ENCODE measurements around the gene SAFB.

Gene SAFB

GRCh38 chr19:5677580-5677979 is 54.7 kb downstream of the SAFB start:
- no peak for TF ChIP-seq EZH2 (IDR thresholded peaks at IDR 0.05)
- TF ChIP-seq FOXP2 (optimal IDR thresholded peaks at IDR 0.05; ENCODE audit: control extremely low read depth, extremely low read length, insufficient read depth): no peak
- TF ChIP-seq POLR2AphosphoS5 (IDR thresholded peaks at IDR 0.05; ENCODE audit: borderline replicate concordance, low read depth, low read length): no peak
- no peak for DNase-seq (ENCODE audit: low read depth, low spot score)
- H3K36me3 ChIP-seq (ENCODE audit: insufficient read depth, low read length): no peaks in the 10 kb centered on the region
- H3K9me3 ChIP-seq (ENCODE audit: low read depth, low read length): no peaks in the 10 kb centered on the region
- H3K27ac ChIP-seq: no peak overlapping the region
- no peak overlapping the region for H3K4me3 ChIP-seq
- no peak overlapping the region for H3K9ac ChIP-seq (ENCODE audit: insufficient read length)

GRCh38 chr19:5678071-5678718 is 55.3 kb downstream of the SAFB start:
- H3K27ac ChIP-seq: no peak overlapping the region
- DNase-seq (ENCODE audit: low read depth, low spot score): no peak
- H3K4me3 ChIP-seq: no peak overlapping the region
- no peaks in the 10 kb centered on the region for H3K9me3 ChIP-seq (ENCODE audit: low read depth, low read length)
- no peaks in the 10 kb centered on the region for H3K36me3 ChIP-seq (ENCODE audit: insufficient read depth, low read length)
- no peak for TF ChIP-seq FOXP2 (optimal IDR thresholded peaks at IDR 0.05; ENCODE audit: control extremely low read depth, extremely low read length, insufficient read depth)
- no peak for TF ChIP-seq POLR2AphosphoS5 (IDR thresholded peaks at IDR 0.05; ENCODE audit: borderline replicate concordance, low read depth, low read length)
- no peak for TF ChIP-seq EZH2 (IDR thresholded peaks at IDR 0.05)
- no peak overlapping the region for H3K9ac ChIP-seq (ENCODE audit: insufficient read length)

GRCh38 chr19:5679289-5680083 is 56.6 kb downstream of the SAFB start:
- Histone ChIP-seq H3K27ac (no peak overlapping the region), H3K36me3 (ENCODE audit: insufficient read depth, low read length) (no peaks in the 10 kb centered on the region), H3K9me3 (ENCODE audit: low read depth, low read length) (no peaks in the 10 kb centered on the region), H3K9ac (ENCODE audit: insufficient read length) (peak overlapping the region; percentile 81), H3K4me3 (peak overlapping the region; percentile 86)
- TF ChIP-seq EZH2 (IDR thresholded peaks at IDR 0.05) (no peak), FOXP2 (optimal IDR thresholded peaks at IDR 0.05; ENCODE audit: control extremely low read depth, extremely low read length, insufficient read depth) (no peak)
- no peak for DNase-seq (ENCODE audit: low read depth, low spot score)

GRCh38 chr19:5680084-5680436 is 57.2 kb downstream of the SAFB start:
- DNase-seq (ENCODE audit: low read depth, low spot score): no peak
- H3K9ac ChIP-seq (ENCODE audit: insufficient read length): peak overlapping the region; percentile 81
- H3K9me3 ChIP-seq (ENCODE audit: low read depth, low read length): no peaks in the 10 kb centered on the region
- TF ChIP-seq POLR2AphosphoS5 (IDR thresholded peaks at IDR 0.05; ENCODE audit: borderline replicate concordance, low read depth, low read length) (no peak), EZH2 (IDR thresholded peaks at IDR 0.05) (no peak), FOXP2 (optimal IDR thresholded peaks at IDR 0.05; ENCODE audit: control extremely low read depth, extremely low read length, insufficient read depth) (no peak)
- no peaks in the 10 kb centered on the region for H3K36me3 ChIP-seq (ENCODE audit: insufficient read depth, low read length)
- H3K27ac ChIP-seq: 0 out of 2 replicates have a peak overlapping the region, but pooled peaks have one; percentile 23
- H3K4me3 ChIP-seq: peak overlapping the region; percentile 86

GRCh38 chr19:5680437-5681368 is 57.8 kb downstream of the SAFB start, which contains the start of the genes HSD11B1L and MICOS13:
TSS of gene HSD11B1L (plus strand) at chr19:5681027. CDS start at chr19:5684833, 3,806 bp downstream.
TSS of gene MICOS13 (minus strand) at chr19:5680516. CDS start at chr19:5680486, 30 bp downstream.
- Histone ChIP-seq H3K27ac (peak within 1 kb of the TSS; percentile 85), H3K9me3 (ENCODE audit: low read depth, low read length) (no peaks in the 10 kb centered on the region)
- DNase-seq (ENCODE audit: low read depth, low spot score): peak; percentile 92

GRCh38 chr19:5681391-5682106 is 58.7 kb downstream of the SAFB start:
- peak overlapping the region; percentile 86 for H3K4me3 ChIP-seq
- H3K9ac ChIP-seq (ENCODE audit: insufficient read length): no peak overlapping the region
- TF ChIP-seq FOXP2 (optimal IDR thresholded peaks at IDR 0.05; ENCODE audit: control extremely low read depth, extremely low read length, insufficient read depth) (no peak), EZH2 (IDR thresholded peaks at IDR 0.05) (no peak), POLR2AphosphoS5 (IDR thresholded peaks at IDR 0.05; ENCODE audit: borderline replicate concordance, low read depth, low read length) (no peak)
- DNase-seq (ENCODE audit: low read depth, low spot score): no peak
- no peak overlapping the region for H3K27ac ChIP-seq
- H3K9me3 ChIP-seq (ENCODE audit: low read depth, low read length): no peaks in the 10 kb centered on the region
- H3K36me3 ChIP-seq (ENCODE audit: insufficient read depth, low read length): no peaks in the 10 kb centered on the region

More at GRCh38 chr19:5680437-5681368, 57.8 kb downstream of the SAFB start, which contains the start of the genes HSD11B1L and MICOS13:
- Histone ChIP-seq H3K9ac (ENCODE audit: insufficient read length) (peak within 1 kb of the TSS; percentile 81), H3K36me3 (ENCODE audit: insufficient read depth, low read length) (no peaks in the 10 kb centered on the region), H3K4me3 (peak within 1 kb of the TSS; percentile 86)
- TF ChIP-seq POLR2AphosphoS5 (IDR thresholded peaks at IDR 0.05; ENCODE audit: borderline replicate concordance, low read depth, low read length) (peak; percentile 90), FOXP2 (optimal IDR thresholded peaks at IDR 0.05; ENCODE audit: control extremely low read depth, extremely low read length, insufficient read depth) (peak; percentile 44), EZH2 (IDR thresholded peaks at IDR 0.05) (no peak)

- Histone ChIP-seq H3K36me3 (ENCODE audit: insufficient read depth, low read length) (no peaks in the 10 kb centered on the region), H3K9me3 (ENCODE audit: low read depth, low read length) (no peaks in the 10 kb centered on the region), H3K27ac (no peak overlapping the region), H3K9ac (ENCODE audit: insufficient read length) (no peak overlapping the region), H3K4me3 (no peak overlapping the region)
- no peak for TF ChIP-seq EZH2 (IDR thresholded peaks at IDR 0.05)
- no peak for TF ChIP-seq POLR2AphosphoS5 (IDR thresholded peaks at IDR 0.05; ENCODE audit: borderline replicate concordance, low read depth, low read length)
- TF ChIP-seq FOXP2 (optimal IDR thresholded peaks at IDR 0.05; ENCODE audit: control extremely low read depth, extremely low read length, insufficient read depth): no peak
- DNase-seq (ENCODE audit: low read depth, low spot score): no peak
These were observed 59.2 kb downstream of the SAFB start for GRCh38 chr19:5682107-5682482.
